Fibroblast of mammary gland (primary cell): ENCODE data around the gene GAB3.
"Not testable (repeated sequence)": the region's sequence is repeated elsewhere in the genome, so short reads cannot be mapped to it uniquely, and the experiment has no call there.

ENCODE experiments used
- DNase-seq: peaks from one replicate; pipeline ENCODE4 v3.0.0-alpha.2; 2010; ENCODE audit warnings: low read depth
- H3K4me3 ChIP-seq: 2 replicates; pipeline ENCODE4 v1.5.1; 2011; ENCODE audit warnings: low read depth, mild to moderate bottlenecking, low read length, moderate library complexity; ENCODE audit not compliant: control insufficient read depth

GAB3 gene

GRCh38 chrX:154633661-154634060 lies 117.2 kb downstream of the GAB3 start:
- not testable (repeated sequence) for H3K4me3 ChIP-seq, DNase-seq

GRCh38 chrX:154630949-154631348 lies 119.9 kb downstream of the GAB3 start:
- DNase-seq, H3K4me3 ChIP-seq: not testable (repeated sequence)

GRCh38 chrX:154628960-154629359 lies 121.9 kb downstream of the GAB3 start:
- H3K4me3 ChIP-seq, DNase-seq: not testable (repeated sequence)
